Progenitor cell of endocrine pancreas (in vitro differentiated cells): Measurements from ENCODE around the gene REX1BD. TPM values are rescaled to one million over a fixed set of nuclear protein-coding genes. Genes with fewer than 3 reads are reported as not detected.
A peak's percentile ranks its signal among the peaks of the same experiment; 100 is the strongest.

Experiments
- DNase-seq: peaks from one replicate; pipeline ENCODE4 v3.0.0; 2021; ENCODE audit warnings: low spot score; ENCODE audit not compliant: unreplicated experiment
- H3K27ac Mint-ChIP-seq: 2 replicates; pipeline ENCODE4 v1.8.0; 2021; ENCODE audit warnings: mild to moderate bottlenecking, moderate library complexity, mixed read lengths
- H3K27me3 Mint-ChIP-seq: 2 replicates; pipeline ENCODE4 v1.8.0; 2021; ENCODE audit warnings: mixed read lengths
- H3K36me3 Mint-ChIP-seq: 2 replicates; pipeline ENCODE4 v1.8.0; 2022; ENCODE audit warnings: mixed read lengths; ENCODE audit not compliant: insufficient read depth
- H3K4me1 Mint-ChIP-seq: 2 replicates; pipeline ENCODE4 v1.8.0; 2021; ENCODE audit warnings: low read depth, mixed read lengths
- H3K4me3 Mint-ChIP-seq: 2 replicates; pipeline ENCODE4 v1.8.0; 2021; ENCODE audit warnings: low read depth, mild to moderate bottlenecking, moderate library complexity, mixed read lengths
- H3K9me3 Mint-ChIP-seq: 2 replicates; pipeline ENCODE4 v1.8.0; 2021; ENCODE audit warnings: low read depth, mixed read lengths
- total RNA-seq: library from RNA; stranded (reverse); gene quantifications from 2 replicates; pipeline ENCODE4 v1.2.1, GENCODE V29; 2021
- TF ChIP-seq, protein P1 (sequence below): fragments of 200-600 bp; sonication (generic); IDR thresholded peaks from one replicate; pipeline ENCODE4 v1.5.0; 2021; ENCODE audit warnings: antibody characterized with exemption, mild to moderate bottlenecking; ENCODE audit not compliant: unreplicated experiment

Gene REX1BD
- total RNA-seq, 1 donor from 2014 or later, result 66.5 TPM

DNA sequence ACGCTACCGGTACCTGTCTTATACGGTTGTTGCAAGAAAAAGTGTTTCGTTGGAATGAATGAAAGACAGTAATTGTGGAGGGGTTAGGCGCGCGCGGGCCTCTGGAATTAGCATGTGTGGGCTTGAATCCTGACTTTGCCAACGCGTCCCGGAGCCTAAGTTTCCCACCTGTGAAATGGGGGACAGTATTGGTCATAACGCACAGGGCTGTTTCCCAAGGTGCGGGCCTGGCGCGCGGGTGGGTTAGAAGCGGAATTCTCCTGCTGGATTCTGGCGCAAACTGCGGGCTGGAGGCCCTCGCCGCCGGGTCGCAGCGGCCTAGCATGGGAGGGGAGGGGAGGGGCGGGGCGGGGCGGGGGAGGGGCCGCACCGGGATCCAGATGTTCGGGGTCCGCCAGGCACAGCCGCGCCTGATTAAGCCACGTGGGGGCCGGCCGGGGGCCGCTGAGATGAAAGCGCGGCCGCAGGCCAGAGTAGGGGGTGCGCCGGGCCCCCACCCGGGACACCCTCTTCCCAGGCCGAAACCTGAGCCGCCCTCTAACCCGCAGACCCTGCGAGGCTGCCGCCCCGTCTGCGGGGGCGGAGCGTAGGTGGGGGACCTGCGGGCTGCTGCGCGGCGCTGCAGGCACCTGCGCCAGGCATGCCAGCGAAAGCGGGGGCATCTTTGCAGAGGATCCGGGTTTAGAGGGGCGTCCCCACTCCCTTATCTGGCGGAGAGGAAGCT is 22.9 kb downstream of the REX1BD start:
- DNase-seq, result no peak
- Mint-ChIP-seq H3K27me3 (peaks cover 70% of the 10 kb centered on the region), H3K36me3 (no peaks in the 10 kb centered on the region), H3K27ac (peak overlapping the region; percentile 62), H3K9me3 (no peaks in the 10 kb centered on the region), H3K4me3 (peak overlapping the region; percentile 62), H3K4me1 (peaks cover 24% of the 10 kb centered on the region)
- TF ChIP-seq, protein P1, sequence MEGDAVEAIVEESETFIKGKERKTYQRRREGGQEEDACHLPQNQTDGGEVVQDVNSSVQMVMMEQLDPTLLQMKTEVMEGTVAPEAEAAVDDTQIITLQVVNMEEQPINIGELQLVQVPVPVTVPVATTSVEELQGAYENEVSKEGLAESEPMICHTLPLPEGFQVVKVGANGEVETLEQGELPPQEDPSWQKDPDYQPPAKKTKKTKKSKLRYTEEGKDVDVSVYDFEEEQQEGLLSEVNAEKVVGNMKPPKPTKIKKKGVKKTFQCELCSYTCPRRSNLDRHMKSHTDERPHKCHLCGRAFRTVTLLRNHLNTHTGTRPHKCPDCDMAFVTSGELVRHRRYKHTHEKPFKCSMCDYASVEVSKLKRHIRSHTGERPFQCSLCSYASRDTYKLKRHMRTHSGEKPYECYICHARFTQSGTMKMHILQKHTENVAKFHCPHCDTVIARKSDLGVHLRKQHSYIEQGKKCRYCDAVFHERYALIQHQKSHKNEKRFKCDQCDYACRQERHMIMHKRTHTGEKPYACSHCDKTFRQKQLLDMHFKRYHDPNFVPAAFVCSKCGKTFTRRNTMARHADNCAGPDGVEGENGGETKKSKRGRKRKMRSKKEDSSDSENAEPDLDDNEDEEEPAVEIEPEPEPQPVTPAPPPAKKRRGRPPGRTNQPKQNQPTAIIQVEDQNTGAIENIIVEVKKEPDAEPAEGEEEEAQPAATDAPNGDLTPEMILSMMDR, result no peak

- Mint-ChIP-seq H3K27ac (peak overlapping the region; percentile 62), H3K4me1 (peaks cover 24% of the 10 kb centered on the region), H3K9me3 (no peaks in the 10 kb centered on the region), H3K36me3 (no peaks in the 10 kb centered on the region), H3K4me3 (peak overlapping the region; percentile 63), H3K27me3 (peaks cover 67% of the 10 kb centered on the region)
- DNase-seq, result no peak
- TF ChIP-seq, protein P1, result no peak
Observed at GRCh38 chr19:18612051-18612771, 23.6 kb downstream of the REX1BD start.

- TF ChIP-seq, protein P1, result no peak
- no peak for DNase-seq
- Mint-ChIP-seq H3K4me3 (peak within 1 kb of the TSS; percentile 63), H3K9me3 (peaks cover 4% of the 10 kb centered on the region), H3K36me3 (no peaks in the 10 kb centered on the region), H3K27me3 (peaks cover 67% of the 10 kb centered on the region), H3K4me1 (peaks cover 24% of the 10 kb centered on the region), H3K27ac (peak within 1 kb of the TSS; percentile 62)
Observed at GRCh38 chr19:18612772-18613588, 24.4 kb downstream of the REX1BD start, which contains the start of gene TMEM59L. Gene TMEM59L (plus strand): TSS chr19:18612870. CDS start chr19:18612959, 89 bp downstream.

DNA sequence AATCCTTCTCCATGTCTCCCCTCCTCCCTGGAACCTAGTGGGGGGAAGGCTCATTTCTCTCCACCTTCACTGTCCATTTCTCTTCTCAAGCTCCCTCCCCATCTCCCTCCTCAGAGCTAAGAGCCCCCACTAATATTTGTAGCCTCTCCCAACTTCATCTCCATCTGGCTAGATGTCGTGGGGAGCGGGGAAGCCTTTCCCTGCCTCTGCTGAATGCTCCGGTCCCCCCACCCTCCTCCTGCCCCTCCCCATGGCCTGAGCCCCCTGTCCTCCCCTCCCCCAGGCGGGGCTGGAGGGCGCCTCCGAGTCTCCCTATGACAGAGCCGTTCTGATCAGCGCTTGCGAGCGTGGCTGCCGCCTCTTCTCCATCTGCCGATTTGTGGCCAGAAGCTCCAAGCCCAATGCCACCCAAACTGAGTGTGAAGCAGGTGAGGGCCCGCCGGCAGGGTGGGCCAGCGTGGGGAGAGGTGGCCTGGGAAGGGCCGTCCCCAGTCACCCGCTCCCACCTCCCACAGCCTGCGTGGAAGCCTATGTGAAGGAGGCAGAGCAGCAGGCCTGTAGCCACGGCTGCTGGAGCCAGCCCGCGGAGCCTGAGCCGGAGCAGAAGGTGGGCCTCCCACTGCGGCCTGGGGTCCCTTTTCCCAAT is 25.1 kb downstream of the REX1BD start:
- Mint-ChIP-seq H3K27me3 (peaks cover 59% of the 10 kb centered on the region), H3K9me3 (peaks cover 4% of the 10 kb centered on the region), H3K4me1 (peaks cover 22% of the 10 kb centered on the region), H3K4me3 (peak overlapping the region; percentile 56), H3K27ac (no peak overlapping the region), H3K36me3 (no peaks in the 10 kb centered on the region)
- no peak for DNase-seq
- TF ChIP-seq, protein P1, result no peak
